Stimulated activated naive CD4-positive, alpha-beta T cell treated with Interleukin-2 at 50 U/mL for 16 hours (primary cell): ENCODE data around the gene ITPA.

Experiments used
- DNase-seq: peaks from one replicate; lab custom pipeline; 2025; lab: John Stamatoyannopoulos, UW

ITPA gene

DNA sequence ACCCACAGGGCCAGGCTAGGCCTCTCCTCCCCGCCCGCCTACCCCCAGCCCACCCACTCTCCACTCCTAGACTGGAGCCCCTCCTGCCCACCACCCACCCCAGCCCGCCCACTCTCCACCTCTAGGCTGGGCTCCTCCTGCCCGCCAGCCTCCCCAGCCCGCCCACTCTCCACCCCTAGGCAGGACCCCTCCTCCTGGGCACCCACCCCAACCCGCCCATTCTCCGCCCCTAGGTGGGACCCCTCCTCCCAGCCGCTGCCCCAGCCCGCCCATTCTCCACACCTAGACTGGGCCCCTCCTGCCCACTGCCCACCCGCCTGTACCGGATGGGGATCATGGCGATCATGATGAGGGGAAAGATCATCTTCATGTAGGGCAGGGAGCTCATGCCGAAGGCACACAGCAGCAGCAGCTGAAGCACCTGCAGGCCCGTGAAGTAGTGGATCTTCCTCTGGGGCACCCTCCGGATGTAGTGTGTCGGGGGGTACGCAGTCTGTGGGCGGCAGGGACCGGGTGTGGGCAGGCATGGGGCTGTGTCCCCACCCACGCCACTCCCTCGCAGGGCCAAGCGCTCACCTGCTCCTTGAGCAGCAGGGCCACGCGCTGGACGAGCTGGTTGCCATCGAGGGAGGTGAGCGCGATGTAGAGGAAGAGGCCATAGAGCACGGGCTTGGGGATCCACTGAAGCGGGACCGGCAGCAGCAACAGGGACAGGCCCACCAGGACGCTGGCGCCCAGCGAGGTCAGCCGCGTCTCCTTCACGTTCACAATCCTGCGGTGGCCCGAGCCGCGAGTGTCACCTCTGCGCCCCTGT, 18.8 kb downstream of the ITPA start:
- no peak for DNase-seq

DNA sequence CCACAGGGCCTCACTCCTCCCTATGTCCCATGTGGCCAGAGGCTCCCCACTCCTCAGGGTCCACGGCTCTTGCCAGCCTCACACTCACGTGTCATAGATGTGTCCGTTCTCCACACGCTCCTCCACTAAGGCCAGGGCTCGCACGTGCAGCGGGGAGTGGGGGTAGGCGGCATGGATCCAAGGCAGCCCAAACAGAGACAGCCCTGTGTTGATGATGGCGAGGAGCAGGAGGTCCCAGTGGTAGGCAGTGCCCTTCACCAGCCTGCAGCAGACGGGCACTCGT, 19.4 kb downstream of the ITPA start:
- DNase-seq: no peak

DNA sequence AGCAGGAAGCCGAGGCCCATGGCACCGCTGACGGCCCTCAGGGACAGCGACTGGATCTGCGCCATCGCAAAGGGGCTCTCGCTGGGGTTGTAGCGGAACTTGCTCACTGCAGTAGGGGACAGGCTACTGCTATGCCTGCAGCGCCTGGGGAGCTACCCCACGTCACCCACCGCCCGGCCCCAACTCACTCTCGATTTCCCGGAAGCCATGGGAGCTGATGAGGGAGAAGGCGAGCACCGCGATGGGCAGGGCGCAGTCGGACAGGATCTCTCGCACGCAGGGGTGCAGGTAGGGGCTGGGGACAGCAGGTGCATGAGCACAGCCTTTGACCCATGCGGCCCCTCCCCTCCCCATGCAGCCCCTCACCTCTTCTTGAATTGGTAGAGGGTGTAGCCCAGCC, 19.9 kb downstream of the ITPA start:
- no peak for DNase-seq

DNA sequence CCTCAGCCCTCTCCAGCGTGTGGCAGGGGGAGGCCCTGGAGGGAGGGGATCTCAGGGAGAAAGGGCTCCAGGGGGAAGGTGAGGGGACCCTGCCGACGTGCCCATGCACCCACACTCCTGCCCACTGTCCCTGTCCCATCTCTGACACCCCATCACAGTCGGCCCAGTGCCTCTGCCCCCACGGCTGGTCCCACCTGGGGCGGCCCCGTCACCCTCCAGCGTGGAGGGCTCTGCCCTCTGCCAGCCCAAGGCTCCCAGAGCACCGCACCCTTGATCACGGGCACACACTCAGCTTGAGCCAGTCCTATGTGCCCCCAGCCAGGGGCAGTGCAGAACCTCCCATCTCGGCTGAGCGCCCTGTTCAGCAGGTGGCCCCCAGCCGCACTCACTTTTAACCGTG, 20.5 kb downstream of the ITPA start:
- no peak for DNase-seq

DNA sequence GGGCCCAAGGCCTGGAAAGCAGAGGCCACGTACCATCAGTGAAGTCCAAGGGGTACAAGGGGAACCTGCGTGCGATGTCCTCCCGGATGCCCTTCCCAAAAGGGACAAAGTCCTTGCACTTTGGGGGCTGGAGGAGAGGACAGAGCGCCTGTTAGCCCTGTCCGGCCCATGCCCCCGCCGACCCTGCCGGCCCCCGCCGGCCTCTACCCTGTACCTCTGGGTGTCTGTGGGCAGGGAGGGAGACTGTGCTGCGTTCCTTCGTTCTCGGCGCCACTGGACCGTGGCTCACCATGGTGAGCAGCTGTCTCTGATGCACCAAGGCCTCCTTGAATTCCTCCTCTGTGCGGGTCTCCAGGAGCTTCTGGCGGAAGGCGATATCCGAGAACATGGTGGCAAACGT, 21.8 kb downstream of the ITPA start:
- no peak for DNase-seq

DNA sequence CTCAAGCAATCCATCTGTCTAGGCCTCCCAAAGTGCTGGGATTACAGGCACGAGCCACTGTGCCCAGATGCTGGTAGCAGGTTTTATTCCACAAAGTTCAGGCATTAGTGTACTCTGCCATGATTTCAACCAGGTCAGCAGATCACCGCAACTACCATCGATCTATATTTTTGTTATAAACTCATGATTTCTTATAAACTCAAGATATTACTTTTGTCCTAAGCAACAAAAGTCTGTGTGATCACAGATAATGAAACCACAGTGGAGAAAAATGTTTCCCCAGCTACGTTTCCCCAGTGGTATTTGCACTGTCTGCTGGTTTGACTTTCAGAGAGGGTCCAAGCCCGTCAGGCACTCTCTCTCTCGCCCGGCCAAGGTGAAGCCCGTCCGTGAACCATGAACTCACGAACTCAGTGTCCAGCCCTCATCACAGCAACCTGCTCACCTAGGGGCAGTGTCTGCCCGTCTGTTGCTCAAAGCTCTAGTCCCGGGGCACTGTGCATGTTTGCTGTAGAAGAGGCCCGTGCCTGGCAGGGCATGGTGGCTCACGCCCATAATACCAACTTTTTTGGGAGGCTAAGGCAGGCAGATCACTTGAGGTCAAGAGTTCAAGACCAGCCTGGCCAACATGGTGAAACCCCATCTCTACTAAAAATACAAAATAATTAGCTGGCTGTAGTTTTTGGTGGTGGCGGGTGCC, 22.7 kb downstream of the ITPA start:
- DNase-seq: no peak

DNA sequence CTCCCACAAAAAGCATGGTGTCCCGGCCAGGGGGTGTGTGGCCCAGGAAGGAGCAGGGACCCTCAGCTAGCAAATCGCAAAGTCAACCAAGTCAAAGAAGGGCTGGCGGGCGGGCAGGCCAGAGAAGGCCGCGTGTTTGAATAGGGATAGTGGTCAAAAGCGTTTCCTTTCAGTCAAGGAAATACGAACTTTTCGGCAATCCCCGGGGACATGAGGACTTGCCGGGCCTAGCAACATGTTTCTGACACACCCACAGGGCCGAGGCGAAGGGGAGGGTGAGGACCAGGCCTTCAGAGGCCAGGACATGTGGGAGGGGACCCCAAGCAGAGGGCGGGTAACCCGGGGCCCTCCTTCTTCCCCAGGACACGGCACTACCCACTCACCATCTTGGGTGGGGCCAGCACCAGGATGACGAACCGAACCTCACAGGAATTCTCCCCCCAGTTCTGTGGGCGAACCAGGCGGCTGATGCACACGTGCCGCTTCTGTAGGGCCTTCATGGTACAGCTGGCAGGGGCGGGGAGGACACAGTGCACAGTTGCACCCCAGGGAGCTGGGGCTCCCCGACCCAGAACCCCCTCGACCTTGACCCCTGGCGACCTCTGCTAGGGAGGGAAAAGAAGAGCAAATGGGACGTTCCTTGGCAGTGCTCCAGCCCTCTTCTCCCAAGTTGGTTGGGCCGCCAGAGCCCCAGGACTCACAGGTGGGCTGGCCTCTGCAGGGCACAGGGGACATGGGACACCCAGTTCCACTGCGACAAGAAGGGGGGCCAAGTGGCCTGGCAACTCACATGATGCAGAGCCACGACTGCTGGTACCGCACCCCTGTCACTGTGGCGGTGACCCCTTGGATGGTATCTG, 24.1 kb downstream of the ITPA start:
- no peak for DNase-seq

DNA sequence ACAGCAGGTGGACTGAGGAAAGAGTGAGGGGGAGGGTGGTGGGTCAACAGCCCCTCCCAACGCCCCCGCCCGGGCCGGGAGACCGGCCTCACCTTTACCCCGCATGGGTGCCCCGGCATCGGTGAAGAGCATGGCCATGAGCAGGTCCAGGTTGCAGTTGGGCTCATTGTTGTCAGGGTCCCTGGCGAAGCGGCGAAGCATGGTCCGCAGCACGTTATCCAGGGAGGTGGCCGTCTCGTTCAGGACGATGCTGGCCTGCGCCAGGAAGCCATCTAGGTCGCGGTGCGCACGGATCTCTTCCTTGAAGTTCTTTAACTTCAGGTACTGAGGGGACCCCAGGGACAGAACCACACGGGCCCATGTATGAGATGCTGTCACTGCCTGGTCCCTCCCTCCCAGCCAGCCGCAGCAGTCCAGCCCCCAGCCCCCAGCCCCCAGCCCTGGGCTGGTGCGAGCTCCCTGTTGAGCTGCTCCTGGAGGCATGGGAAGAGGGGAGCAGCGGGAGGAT, 24.7 kb downstream of the ITPA start:
- no peak for DNase-seq

DNA sequence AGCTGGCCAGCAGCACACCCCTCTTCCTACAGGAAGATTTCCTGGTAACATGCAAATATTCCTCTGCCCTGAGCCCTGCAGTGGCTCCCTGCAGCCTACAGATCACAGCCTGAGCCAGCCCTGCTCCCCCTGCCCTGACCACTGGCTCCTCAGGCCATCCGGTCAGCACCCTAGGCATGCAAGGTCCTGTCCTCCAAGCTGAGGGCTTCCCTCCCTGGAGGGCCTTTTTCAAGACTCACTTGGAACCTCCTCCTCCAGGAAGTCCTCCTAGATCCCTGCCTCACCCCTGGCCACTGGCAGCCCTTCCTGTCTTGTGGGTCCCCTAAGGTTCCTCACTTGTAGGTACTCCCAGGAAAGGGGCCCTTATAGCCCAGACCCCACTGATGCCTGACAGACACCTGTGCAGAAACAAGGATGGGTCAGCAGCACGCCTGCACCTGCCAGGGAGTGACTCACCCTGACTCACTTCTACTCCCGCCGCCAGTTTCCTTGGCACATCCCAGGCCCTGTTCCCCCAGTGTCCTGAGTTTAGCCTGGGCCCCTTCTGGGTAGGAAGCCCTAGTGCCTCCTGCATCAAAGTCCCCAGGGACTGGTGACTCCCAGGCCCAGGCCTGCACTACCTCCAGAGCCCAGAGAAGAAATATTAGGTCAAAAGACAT, 26.5 kb downstream of the ITPA start:
- DNase-seq: no peak

DNA sequence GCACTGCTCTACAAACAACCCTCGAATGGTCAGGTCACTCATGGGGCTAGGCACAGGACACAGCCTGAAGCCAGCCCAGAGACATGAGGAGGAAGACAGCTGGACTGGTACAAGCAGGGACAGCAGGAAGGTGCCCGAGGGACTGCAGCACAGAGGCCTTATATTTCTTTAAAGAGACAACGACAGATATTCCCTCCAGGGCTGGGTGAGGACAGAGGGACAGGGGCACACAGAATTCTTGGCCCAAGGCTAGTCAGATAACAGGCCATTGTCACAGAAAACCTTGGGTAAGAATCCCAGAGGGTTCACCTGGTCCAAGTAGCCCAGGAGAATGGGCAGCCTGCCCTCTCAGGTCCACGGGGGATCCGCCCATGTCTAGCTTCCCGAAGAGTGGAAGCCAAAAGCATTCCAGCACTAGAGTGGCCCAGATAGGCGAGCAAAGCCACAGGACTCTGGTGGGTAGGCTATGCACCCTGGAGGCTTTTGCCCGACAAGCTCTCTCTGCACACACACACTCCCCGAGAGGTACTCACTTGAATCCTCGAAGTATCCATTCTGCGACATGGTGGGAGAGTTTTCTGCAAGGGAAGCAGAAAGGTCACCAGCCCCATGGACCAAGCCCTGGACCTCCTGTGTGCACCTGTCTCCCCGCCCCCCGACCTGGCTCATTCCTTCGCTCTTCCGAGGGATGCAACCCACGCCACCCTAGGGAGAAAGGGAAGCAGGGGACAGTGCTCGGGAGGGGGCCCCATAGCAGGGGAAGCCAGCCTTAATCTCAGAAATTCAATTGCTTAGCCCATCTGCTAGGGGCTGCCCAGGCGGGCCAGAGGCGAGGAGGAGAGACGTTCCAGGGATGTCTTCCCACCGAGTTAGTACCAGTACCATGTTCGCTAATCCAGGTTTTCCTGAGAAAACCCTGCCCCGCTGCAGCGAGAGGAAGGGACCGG, 28.0 kb downstream of the ITPA start:
- no peak for DNase-seq

DNA sequence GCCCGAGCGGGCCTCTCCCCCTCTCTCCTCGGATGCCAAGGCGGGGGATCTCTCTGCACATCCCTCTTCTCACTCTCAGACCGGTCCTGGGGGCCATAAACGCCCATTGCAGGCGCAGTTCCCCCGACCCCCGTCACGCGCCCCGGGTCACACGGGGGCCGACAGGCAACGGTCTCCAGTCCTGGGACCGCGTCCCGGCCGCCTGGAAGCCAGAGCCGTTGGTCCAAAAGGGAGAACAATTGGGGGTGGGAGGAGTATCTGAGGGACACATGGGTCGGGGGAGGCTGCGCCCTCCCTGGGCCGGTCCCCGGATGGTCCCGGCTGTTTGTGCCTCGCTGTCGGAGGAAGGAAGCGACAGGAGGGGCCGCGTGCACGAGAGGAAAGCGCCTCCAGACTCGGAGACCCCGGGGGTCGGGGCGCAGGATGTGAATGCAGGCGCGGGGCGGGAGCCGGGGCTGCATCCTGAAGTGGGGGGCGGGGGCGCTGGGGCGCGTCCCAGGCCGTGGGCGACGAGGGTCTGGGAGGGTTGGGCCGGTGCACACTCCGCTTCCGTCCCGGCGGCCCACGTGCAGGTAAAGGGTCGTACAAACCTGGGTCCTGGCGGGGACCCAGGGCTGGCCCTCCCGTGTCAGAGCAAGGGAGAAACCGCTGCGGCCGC, 28.8 kb downstream of the ITPA start:
- no peak for DNase-seq

DNA sequence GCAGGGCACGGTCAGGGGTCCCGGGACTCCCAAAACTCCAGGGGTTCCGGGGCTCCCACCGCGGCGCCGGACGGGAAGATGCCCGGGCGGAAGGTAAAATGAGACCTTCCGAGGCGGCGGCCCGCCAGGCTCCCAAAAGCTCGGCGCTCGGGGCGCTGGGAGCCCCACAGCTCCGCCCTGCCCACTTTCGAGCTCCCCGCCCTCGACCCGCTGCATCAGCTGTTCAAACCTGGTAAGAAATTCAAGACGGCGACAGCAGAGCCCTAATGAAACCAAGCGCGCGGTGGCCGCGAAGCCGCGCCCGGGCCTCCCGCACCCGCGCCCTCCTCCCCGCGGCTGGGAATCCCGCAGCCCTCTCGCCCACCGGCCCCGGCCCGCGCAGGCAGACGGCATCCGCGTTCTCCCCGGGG, 29.3 kb downstream of the ITPA start:
- DNase-seq: peak; percentile 24

DNA sequence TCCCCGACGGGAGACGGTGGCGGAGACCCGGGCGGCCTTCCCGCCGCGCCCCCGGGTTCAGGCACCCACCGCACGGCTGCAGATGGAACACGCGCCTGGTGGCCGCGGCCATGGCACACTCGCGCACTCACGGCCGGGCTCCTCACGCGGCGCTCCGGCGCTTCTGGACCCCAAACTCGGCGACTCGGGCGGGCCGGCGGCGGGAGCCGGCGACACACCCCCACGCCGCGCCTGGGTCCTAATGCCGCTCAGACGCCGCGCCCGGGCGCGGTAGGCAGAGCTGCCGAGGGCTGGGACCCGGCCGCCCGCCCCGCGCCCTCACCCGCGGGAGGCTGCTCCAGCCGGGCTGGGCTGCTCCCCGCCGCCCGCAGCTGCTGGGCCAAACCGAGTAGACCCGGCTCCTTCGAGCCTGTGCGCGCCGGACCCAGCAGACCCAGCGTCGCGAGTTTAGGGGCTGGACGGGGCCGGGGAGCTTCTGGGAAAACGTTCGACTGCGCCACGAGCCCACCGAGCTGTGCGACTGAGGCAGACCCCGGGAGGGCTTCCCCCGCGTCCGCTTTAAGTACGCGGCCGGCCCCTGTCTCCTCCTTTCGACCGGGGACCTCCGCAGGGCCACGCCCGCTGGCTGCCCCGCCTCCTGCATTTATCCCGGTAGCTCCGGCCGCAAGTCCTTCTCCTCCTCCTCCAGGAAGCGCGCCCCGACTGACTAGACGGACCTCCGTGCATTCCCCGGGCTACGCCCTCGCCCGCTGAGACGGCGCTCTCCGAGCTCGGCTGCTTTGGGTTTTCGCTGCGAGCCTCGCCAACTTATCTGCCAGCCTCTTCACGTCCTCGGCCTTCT, 29.9 kb downstream of the ITPA start, which contains the start of gene SLC4A11:
Gene SLC4A11 (minus strand): TSS at position 165 of the 841 bp plus-strand sequence. CDS start 53 bp downstream, at position 112.
- peak; percentile 7 for DNase-seq

DNA sequence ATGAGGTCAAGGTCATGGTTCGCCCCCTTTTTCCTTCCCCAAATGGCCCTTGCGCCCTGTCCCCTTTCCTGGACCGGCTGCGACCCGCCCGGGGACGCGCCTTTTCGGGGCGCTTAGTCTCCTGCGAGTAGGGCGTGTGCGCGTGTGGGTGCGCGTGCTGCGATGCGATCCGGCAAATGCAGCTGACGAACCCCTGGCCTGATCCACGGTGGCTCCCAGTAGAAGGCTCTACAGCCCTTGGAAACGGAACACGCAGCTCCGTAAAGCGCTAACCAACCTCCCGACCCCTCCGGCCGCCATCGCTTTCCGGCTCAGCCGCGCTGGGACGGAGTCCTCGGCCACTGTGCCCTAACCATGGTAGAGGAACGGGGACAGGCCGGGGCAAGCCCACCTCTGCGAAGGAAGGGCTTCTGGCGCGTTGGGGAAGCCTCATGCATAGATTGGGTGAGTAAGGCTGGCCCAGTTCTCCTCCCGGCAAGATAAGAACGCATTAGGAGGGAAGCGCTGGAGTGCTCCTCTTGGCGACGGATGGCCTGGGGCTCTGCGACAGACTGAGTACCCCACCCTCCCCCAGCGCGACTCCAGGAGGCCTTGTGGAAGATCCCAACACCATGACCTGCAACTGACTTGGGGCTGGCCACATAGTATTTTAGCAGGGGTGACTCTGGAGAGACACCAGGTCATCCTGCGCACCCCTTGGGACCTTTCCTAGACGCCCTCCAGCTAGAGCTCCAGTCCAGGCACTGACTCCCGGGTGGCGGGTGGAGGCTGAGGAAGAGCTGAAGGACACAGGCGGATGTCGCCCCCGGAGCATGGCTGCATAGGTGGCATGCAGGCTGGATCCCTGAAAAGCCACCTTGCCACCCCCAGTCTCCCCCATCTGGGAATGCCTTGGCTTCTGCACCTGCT, 30.8 kb downstream of the ITPA start:
- no peak for DNase-seq

DNA sequence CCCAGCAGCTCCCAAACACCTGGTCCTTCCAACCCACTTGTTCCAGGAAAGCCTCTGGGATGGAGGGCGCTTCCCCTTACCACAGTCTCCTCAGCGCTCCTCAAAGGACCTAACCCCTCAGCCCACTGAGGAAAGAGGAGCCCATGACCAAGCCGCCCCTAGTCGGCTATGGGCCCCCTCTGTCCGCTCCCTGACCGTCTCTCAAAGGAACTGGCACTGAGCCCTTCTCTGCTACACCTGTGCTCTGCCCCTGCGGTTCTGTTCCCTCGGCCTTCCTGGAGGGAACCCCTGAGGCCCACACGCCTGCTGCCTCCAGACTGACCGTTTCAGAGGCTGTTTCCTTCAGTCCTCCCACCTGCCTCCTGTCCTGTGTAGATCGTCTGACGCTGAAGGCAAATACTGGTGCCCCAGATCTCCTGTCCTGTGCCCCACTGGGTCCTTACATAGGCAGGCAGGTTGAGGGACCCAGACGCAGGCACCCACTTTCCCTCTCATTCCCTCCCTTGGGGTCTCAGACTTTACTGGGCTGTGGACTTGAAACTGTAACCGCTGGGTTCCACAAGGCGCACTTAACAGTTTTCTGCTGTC, 31.6 kb downstream of the ITPA start:
- no peak for DNase-seq

DNA sequence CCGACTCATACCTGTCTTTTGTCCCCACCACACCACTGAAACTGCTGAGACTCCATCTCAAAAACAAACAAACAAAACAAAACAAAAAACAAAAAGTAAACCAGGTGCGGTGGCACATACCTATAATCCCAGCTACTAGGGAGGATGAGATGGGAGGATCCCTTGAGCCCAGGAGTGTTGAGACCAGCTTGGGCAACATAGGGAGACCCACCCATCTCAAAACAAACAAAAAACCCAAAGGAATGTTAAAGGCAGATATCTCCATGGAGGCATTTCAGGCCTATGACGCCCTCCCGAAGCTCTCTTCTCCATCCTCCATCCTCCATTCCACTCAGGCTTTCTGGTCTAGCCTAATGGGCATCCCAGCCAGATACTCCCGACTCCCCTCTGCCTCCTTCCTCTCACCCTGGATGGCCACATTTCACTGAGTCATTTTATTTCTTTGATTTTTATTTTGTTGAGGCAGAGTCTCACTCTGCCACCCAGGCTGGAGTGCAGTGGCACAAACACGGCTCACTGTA, 32.9 kb downstream of the ITPA start:
- DNase-seq: no peak

DNA sequence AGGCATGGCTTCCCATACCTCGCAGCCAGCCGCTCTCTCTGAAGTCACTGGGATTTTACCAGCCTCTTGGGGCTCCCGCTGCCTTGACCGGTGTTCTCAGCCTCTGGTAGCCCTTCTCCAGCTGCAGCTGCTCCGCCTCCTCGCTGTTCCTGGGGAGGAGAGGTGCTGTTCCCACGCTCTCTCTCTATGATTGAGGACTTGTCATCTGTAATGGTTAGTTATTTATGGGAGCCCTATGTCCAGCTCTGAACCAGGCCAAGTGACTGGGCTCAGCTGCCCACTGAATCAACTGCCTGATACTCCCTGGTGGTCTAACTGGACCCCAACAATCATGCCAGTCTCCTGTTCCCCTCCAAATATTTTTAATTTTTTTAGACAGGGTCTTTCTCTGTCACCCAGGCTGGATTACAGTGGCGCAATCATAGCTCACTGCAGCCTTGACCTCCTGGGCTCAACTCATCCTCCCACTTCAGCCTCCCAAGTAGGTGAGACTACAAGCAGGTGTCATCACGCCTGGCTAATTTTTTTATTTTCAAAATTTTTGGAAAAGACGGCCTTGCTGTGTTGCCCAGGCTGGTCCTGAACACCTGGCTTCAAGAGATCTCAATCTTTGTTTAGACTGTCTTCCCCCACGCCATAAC, 34.5 kb downstream of the ITPA start:
- no peak for DNase-seq
